ENCODE results near the gene CCDC61. TPM values are rescaled to one million over a fixed set of nuclear protein-coding genes. Genes with fewer than 3 reads are reported as not detected.
A peak's percentile ranks its signal among the peaks of the same experiment; 100 is the strongest.

Gene CCDC61
- total and polyA plus RNA-seq, 2 experiments from 2014 or later, result 5.8 to 8.8 TPM

- no peaks in the 10 kb centered on the region for H3K36me3 ChIP-seq
- TF ChIP-seq CTCF (IDR thresholded peaks at IDR 0.05; ENCODE audit: low read depth, low read length), result no peak
- no peak overlapping the region for H3K4me3 ChIP-seq
- H3K27me3 ChIP-seq, result peaks cover 53% of the 10 kb centered on the region
- DNase-seq (ENCODE audit: low read depth in 1 of 2, low spot score in 1 of 2), result no peak
- no peaks in the 10 kb centered on the region for H3K9me3 ChIP-seq (ENCODE audit: low read depth)
- no peaks in the 10 kb centered on the region for H3K4me1 ChIP-seq (ENCODE audit: low read depth)
- H3K27ac ChIP-seq, result no peak overlapping the region
These were observed 19.8 kb upstream of the CCDC61 start for GRCh38 chr19:45975306-45976070.

- no peak overlapping the region for H3K27ac ChIP-seq
- no peak overlapping the region for H3K4me3 ChIP-seq
- no peaks in the 10 kb centered on the region for H3K4me1 ChIP-seq (ENCODE audit: low read depth)
- H3K36me3 ChIP-seq, result no peaks in the 10 kb centered on the region
- DNase-seq (ENCODE audit: low read depth in 1 of 2, low spot score in 1 of 2), result peak in 1 of 2 donors; percentile 36
- H3K9me3 ChIP-seq (ENCODE audit: low read depth), result no peaks in the 10 kb centered on the region
- peaks cover 46% of the 10 kb centered on the region for H3K27me3 ChIP-seq
- no peak for TF ChIP-seq CTCF (IDR thresholded peaks at IDR 0.05; ENCODE audit: low read depth, low read length)
These were observed 19.1 kb upstream of the CCDC61 start for GRCh38 chr19:45976178-45976577.

- no peak for DNase-seq (ENCODE audit: low read depth in 1 of 2, low spot score in 1 of 2)
These were observed 17.1 kb upstream of the CCDC61 start for GRCh38 chr19:45978156-45978555.

GRCh38 chr19:45981350-45981749 is 13.9 kb upstream of the CCDC61 start:
- DNase-seq (ENCODE audit: low read depth in 1 of 2, low spot score in 1 of 2), result peak in 1 of 2 donors; percentile 42
- H3K36me3 ChIP-seq, result no peaks in the 10 kb centered on the region
- TF ChIP-seq CTCF (IDR thresholded peaks at IDR 0.05; ENCODE audit: low read depth, low read length), result no peak
- H3K9me3 ChIP-seq (ENCODE audit: low read depth), result no peaks in the 10 kb centered on the region
- no peak overlapping the region for H3K27ac ChIP-seq
- no peaks in the 10 kb centered on the region for H3K4me1 ChIP-seq (ENCODE audit: low read depth)
- peaks cover 4% of the 10 kb centered on the region for H3K27me3 ChIP-seq
- H3K4me3 ChIP-seq, result no peak overlapping the region

More at GRCh38 chr19:45978156-45978555, 17.1 kb upstream of the CCDC61 start:
- Histone ChIP-seq H3K4me1 (ENCODE audit: low read depth) (no peaks in the 10 kb centered on the region), H3K9me3 (ENCODE audit: low read depth) (no peaks in the 10 kb centered on the region), H3K27ac (no peak overlapping the region), H3K4me3 (no peak overlapping the region), H3K27me3 (peaks cover 27% of the 10 kb centered on the region), H3K36me3 (no peaks in the 10 kb centered on the region)
- no peak for TF ChIP-seq CTCF (IDR thresholded peaks at IDR 0.05; ENCODE audit: low read depth, low read length)

GRCh38 chr19:45985321-45985720 is 9.9 kb upstream of the CCDC61 start:
- Histone ChIP-seq H3K4me3 (no peak overlapping the region), H3K9me3 (ENCODE audit: low read depth) (no peaks in the 10 kb centered on the region), H3K4me1 (ENCODE audit: low read depth) (no peaks in the 10 kb centered on the region), H3K27ac (no peak overlapping the region), H3K36me3 (no peaks in the 10 kb centered on the region), H3K27me3 (peaks cover 8% of the 10 kb centered on the region)
- TF ChIP-seq CTCF (IDR thresholded peaks at IDR 0.05; ENCODE audit: low read depth, low read length), result no peak
- no peak for DNase-seq (ENCODE audit: low read depth in 1 of 2, low spot score in 1 of 2)
